Measurements from ENCODE around the gene STRN3.

DNA sequence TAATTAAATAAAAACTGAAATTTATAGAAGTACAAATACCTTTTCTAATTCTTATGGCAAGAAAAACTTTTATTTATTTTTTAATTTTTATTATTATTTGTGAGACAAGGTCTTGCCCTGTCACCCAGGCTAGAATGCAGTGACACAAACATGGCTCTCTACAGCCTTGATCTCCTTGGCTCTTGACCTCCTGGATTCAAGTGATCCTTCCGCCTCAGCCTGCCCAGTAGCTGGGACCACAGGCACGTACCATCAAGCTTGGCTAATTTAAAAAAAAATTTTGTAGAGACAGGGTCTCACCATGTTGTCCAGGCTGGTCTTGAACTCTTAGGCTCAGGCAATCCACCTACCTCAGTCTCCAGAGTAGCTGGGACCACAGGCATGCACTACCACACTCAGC, 104.4 kb downstream of the STRN3 start:
- TF ChIP-seq, protein P1, sequence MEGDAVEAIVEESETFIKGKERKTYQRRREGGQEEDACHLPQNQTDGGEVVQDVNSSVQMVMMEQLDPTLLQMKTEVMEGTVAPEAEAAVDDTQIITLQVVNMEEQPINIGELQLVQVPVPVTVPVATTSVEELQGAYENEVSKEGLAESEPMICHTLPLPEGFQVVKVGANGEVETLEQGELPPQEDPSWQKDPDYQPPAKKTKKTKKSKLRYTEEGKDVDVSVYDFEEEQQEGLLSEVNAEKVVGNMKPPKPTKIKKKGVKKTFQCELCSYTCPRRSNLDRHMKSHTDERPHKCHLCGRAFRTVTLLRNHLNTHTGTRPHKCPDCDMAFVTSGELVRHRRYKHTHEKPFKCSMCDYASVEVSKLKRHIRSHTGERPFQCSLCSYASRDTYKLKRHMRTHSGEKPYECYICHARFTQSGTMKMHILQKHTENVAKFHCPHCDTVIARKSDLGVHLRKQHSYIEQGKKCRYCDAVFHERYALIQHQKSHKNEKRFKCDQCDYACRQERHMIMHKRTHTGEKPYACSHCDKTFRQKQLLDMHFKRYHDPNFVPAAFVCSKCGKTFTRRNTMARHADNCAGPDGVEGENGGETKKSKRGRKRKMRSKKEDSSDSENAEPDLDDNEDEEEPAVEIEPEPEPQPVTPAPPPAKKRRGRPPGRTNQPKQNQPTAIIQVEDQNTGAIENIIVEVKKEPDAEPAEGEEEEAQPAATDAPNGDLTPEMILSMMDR (IDR thresholded peaks at IDR 0.05): no peak
- TF ChIP-seq POLR2A (IDR thresholded peaks at IDR 0.05): no peak

Data from gastroesophageal sphincter (tissue), 3 donors.